Type B pancreatic cell (in vitro differentiated cells): ENCODE data around the gene RASSF4. TPM values are rescaled to one million over a fixed set of nuclear protein-coding genes. Genes with fewer than 3 reads are reported as not detected.

Source experiments
- DNase-seq: peaks from one replicate; pipeline ENCODE4 v3.0.0; 2021; ENCODE audit warnings: mixed read lengths; ENCODE audit not compliant: unreplicated experiment; ENCODE audit errors: extremely low spot score
- H3K27ac Mint-ChIP-seq: 2 replicates; pipeline ENCODE4 v1.8.0; 2021; ENCODE audit warnings: mild to moderate bottlenecking, mixed read lengths
- H3K27me3 Mint-ChIP-seq: 2 replicates; pipeline ENCODE4 v1.8.0; 2021; ENCODE audit warnings: mixed read lengths
- H3K36me3 Mint-ChIP-seq: 2 replicates; pipeline ENCODE4 v1.8.0; 2021; ENCODE audit warnings: mixed read lengths
- H3K4me1 Mint-ChIP-seq: one replicate; pipeline ENCODE4 v1.8.0; 2021; ENCODE audit warnings: mixed read lengths; ENCODE audit not compliant: unreplicated experiment
- H3K4me3 Mint-ChIP-seq: 2 replicates; pipeline ENCODE4 v1.8.0; 2021; ENCODE audit warnings: mild to moderate bottlenecking, mixed read lengths
- H3K9me3 Mint-ChIP-seq: 2 replicates; pipeline ENCODE4 v1.8.0; 2021; ENCODE audit warnings: mixed read lengths
- long read RNA-seq: library from polyadenylated mRNA; unstranded; transcript quantifications from one replicate; pipeline ENCODE4 v2.0.0, GENCODE V29; 2020
- total RNA-seq: library from RNA; stranded (reverse); gene quantifications from 2 replicates; pipeline ENCODE4 v1.2.1, GENCODE V29; 2021; ENCODE audit warnings: low replicate concordance
- TF ChIP-seq, protein P1 (sequence below): fragments of 200-600 bp; sonication (generic); conservative IDR thresholded peaks from 2 replicates; pipeline ENCODE4 v1.5.0; 2021; ENCODE audit warnings: antibody characterized with exemption, mild to moderate bottlenecking

The RASSF4 gene, protein sequence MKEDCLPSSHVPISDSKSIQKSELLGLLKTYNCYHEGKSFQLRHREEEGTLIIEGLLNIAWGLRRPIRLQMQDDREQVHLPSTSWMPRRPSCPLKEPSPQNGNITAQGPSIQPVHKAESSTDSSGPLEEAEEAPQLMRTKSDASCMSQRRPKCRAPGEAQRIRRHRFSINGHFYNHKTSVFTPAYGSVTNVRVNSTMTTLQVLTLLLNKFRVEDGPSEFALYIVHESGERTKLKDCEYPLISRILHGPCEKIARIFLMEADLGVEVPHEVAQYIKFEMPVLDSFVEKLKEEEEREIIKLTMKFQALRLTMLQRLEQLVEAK
- total RNA-seq: 22.7 and 27.9 TPM in 2 replicates
- long read RNA-seq, full-length matches to known transcripts: 39 of 65 reads
- long read RNA-seq, partial matches to known transcripts: 12 of 65 reads
- long read RNA-seq, other reads (novel, unspliced or antisense): 14 of 65 reads

GRCh38 chr10:44959247-44960087 lies at the start of gene RASSF4:
Gene RASSF4, plus strand, starts transcription at chr10:44959802. Its CDS starts 10,401 bp downstream, at chr10:44970203.
- H3K4me3 Mint-ChIP-seq: peak within 1 kb of the TSS; percentile 89
- no peaks in the 10 kb centered on the region for H3K9me3 Mint-ChIP-seq
- H3K27ac Mint-ChIP-seq: peak within 1 kb of the TSS; percentile 83
- peaks cover 9% of the 10 kb centered on the region for H3K36me3 Mint-ChIP-seq
- TF ChIP-seq, protein P1, sequence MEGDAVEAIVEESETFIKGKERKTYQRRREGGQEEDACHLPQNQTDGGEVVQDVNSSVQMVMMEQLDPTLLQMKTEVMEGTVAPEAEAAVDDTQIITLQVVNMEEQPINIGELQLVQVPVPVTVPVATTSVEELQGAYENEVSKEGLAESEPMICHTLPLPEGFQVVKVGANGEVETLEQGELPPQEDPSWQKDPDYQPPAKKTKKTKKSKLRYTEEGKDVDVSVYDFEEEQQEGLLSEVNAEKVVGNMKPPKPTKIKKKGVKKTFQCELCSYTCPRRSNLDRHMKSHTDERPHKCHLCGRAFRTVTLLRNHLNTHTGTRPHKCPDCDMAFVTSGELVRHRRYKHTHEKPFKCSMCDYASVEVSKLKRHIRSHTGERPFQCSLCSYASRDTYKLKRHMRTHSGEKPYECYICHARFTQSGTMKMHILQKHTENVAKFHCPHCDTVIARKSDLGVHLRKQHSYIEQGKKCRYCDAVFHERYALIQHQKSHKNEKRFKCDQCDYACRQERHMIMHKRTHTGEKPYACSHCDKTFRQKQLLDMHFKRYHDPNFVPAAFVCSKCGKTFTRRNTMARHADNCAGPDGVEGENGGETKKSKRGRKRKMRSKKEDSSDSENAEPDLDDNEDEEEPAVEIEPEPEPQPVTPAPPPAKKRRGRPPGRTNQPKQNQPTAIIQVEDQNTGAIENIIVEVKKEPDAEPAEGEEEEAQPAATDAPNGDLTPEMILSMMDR: no peak
- peak; percentile 93 for DNase-seq
- no peaks in the 10 kb centered on the region for H3K27me3 Mint-ChIP-seq
- H3K4me1 Mint-ChIP-seq: peaks cover 54% of the 10 kb centered on the region

- no peak overlapping the region for H3K4me3 Mint-ChIP-seq
- H3K4me1 Mint-ChIP-seq: peaks cover 45% of the 10 kb centered on the region
- H3K27me3 Mint-ChIP-seq: peaks cover 6% of the 10 kb centered on the region
- no peaks in the 10 kb centered on the region for H3K36me3 Mint-ChIP-seq
- TF ChIP-seq, protein P1: no peak
- H3K27ac Mint-ChIP-seq: no peak overlapping the region
- no peak for DNase-seq
- no peaks in the 10 kb centered on the region for H3K9me3 Mint-ChIP-seq
These were observed 49.7 kb upstream of the RASSF4 start for GRCh38 chr10:44909910-44910309.

DNA sequence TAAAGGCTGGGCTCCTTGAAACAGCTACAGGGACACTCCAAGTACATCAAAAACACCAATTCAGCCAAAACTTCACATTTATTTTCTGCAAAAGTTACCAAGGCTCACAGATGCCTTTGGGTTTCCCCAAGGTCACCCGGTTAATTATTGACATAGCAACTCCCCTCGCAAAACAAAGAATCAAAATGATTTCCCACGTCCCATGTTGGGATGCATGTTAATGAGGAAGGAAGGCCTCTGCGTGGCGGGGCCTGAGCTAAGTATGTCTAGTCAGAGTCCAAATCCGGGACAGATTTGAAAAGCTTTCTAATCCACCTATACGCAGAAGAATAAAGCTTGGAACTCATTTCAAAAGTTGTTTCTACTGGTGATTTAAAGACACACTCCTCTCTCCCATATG lies 49.0 kb upstream of the RASSF4 start:
- TF ChIP-seq, protein P1: no peak
- H3K27ac Mint-ChIP-seq: peak overlapping the region; percentile 7
- peaks cover 6% of the 10 kb centered on the region for H3K27me3 Mint-ChIP-seq
- H3K9me3 Mint-ChIP-seq: no peaks in the 10 kb centered on the region
- H3K36me3 Mint-ChIP-seq: no peaks in the 10 kb centered on the region
- DNase-seq: no peak
- H3K4me1 Mint-ChIP-seq: peaks cover 45% of the 10 kb centered on the region
- peak overlapping the region; percentile 50 for H3K4me3 Mint-ChIP-seq

GRCh38 chr10:44911081-44911540 lies 48.5 kb upstream of the RASSF4 start, which contains the start of gene TMEM72:
Gene TMEM72, plus strand, starts transcription at chr10:44911337. Its CDS starts 176 bp downstream, at chr10:44911513.
- H3K36me3 Mint-ChIP-seq: no peaks in the 10 kb centered on the region
- TF ChIP-seq, protein P1: no peak
- no peak for DNase-seq
- peaks cover 46% of the 10 kb centered on the region for H3K4me1 Mint-ChIP-seq
- H3K27ac Mint-ChIP-seq: peak within 1 kb of the TSS; percentile 7
- H3K9me3 Mint-ChIP-seq: no peaks in the 10 kb centered on the region
- H3K27me3 Mint-ChIP-seq: peaks cover 6% of the 10 kb centered on the region
- peak within 1 kb of the TSS; percentile 50 for H3K4me3 Mint-ChIP-seq

DNA sequence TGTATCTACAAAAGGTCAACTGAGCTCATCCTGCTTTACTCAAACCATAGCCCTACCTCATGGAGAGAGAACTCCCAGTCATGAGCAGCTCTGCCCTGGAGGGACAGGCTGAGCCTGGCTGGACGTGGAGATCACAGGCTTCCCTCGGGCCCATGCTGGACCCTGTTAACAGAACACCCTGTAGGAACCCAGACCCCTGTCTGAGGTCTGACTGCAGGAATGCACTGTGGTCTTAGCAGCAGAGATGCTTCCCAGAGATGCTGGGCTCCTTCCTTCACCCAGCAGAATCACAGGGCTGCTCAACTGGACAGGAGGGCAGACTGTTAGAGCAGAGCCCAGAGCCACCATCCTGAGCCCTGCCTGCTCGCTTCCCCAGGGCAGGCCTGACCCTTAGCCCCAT lies 47.7 kb upstream of the RASSF4 start:
- peaks cover 54% of the 10 kb centered on the region for H3K4me1 Mint-ChIP-seq

More for the DNA sequence above, 47.7 kb upstream of the RASSF4 start:
- H3K36me3 Mint-ChIP-seq: no peaks in the 10 kb centered on the region
- no peak overlapping the region for H3K4me3 Mint-ChIP-seq
- TF ChIP-seq, protein P1: no peak
- no peaks in the 10 kb centered on the region for H3K9me3 Mint-ChIP-seq
- peaks cover 6% of the 10 kb centered on the region for H3K27me3 Mint-ChIP-seq
- DNase-seq: no peak
- H3K27ac Mint-ChIP-seq: no peak overlapping the region
